LNCAP (cell line): ENCODE measurements around the gene TMEM120B.

Source experiments
- TF ChIP-seq, protein P1 (sequence below): fragments of 450-650 bp; IDR thresholded peaks from 2 replicates; pipeline ENCODE4 v1.5.1; 2017; ENCODE audit warnings: mild to moderate bottlenecking

Gene TMEM120B

DNA sequence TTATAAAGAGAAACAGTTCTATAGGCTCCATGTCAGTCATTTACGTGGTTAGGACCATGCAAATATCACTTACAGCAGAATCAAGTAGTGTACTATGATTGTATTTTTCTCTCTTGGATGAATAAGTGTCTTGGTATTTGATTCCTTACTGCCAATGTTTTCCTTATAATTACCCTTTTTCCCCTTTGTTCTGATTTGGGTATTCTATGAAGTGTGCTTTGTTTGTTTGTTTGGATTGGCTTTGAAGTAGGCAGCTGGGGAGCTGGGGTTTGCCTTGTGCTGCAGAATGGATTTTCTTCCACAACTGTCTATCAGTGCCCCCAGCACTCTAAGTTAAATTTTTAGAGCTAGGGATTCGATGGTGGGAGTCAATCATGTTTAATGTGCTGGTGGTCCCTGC, 12.4 kb downstream of the TMEM120B start:
- TF ChIP-seq, protein P1, sequence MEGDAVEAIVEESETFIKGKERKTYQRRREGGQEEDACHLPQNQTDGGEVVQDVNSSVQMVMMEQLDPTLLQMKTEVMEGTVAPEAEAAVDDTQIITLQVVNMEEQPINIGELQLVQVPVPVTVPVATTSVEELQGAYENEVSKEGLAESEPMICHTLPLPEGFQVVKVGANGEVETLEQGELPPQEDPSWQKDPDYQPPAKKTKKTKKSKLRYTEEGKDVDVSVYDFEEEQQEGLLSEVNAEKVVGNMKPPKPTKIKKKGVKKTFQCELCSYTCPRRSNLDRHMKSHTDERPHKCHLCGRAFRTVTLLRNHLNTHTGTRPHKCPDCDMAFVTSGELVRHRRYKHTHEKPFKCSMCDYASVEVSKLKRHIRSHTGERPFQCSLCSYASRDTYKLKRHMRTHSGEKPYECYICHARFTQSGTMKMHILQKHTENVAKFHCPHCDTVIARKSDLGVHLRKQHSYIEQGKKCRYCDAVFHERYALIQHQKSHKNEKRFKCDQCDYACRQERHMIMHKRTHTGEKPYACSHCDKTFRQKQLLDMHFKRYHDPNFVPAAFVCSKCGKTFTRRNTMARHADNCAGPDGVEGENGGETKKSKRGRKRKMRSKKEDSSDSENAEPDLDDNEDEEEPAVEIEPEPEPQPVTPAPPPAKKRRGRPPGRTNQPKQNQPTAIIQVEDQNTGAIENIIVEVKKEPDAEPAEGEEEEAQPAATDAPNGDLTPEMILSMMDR, result no peak

DNA sequence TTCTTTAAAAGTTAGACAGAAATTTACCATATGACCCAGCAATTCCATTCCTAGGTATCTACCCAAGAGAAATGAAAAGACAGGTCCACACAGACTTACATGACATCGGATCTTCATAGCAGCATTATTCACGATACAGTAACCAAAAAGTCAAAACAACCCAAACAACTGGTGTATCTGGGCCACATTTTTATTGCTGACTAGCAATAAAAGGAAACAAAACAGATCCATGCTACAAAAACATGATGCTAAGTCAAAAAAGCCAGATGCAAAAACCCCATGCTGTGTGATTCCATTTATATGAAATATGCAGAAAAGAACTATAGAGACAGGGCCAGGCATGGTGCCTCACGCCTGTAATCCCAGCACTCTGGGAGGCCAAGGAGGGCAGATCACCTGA, 12.9 kb downstream of the TMEM120B start:
- TF ChIP-seq, protein P1, result no peak

DNA sequence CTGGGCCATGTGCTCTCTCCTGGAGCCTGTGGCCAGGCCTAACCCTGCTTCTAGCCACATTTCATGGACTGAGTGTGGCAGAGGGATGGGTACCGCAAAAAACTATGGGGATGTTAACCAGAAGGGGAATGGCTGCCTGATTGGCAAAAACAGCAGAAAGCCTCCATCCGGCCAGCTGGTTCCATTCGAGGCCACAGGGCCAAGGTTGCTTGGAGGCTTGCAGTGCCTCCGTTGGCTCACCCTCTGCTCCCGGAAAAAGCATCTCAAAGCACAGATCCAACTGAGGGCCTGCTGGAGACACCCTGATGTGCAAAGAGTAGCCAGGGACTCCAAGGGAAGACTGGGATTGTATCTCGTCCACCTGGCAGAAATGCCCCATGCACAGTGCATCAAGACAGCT, 16.5 kb downstream of the TMEM120B start:
- TF ChIP-seq, protein P1, result no peak

DNA sequence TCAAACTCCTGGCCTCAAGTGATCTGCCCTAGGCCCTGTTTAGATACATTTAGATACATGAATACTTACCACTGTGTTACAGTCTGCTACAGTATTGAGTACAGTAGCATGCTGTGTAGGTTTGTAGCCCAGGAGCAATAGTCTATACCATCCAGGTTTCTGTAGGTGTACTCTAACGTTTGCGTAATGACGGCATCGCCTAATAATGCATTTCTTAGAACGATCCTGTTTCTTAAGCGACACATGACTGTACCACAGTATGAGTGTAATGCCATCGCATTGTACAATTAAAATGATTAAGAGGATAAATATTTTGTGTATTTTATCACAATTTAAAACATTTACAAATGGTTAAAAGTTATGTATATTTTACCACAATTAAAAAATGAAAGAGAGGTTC, 18.9 kb downstream of the TMEM120B start:
- TF ChIP-seq, protein P1, result no peak

DNA sequence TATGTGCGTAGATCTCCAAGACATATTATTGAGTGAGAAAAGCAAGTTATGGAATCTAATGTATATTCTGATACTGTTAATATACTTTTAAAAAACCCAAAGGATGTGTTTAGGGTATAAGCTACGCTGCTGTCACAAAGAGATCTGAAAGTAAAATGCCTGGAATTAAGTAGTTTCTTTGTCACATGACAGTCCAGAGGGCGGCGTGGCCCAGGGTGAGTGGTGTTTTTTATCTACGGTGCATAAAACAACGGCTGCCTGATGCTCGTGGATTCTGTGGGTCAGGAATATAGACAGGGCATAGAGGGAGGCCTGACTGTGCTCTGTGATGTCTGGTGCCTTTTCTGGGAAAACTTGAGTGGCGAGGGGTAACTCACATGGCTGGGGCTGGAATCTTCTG, 21.3 kb downstream of the TMEM120B start:
- TF ChIP-seq, protein P1, result no peak

DNA sequence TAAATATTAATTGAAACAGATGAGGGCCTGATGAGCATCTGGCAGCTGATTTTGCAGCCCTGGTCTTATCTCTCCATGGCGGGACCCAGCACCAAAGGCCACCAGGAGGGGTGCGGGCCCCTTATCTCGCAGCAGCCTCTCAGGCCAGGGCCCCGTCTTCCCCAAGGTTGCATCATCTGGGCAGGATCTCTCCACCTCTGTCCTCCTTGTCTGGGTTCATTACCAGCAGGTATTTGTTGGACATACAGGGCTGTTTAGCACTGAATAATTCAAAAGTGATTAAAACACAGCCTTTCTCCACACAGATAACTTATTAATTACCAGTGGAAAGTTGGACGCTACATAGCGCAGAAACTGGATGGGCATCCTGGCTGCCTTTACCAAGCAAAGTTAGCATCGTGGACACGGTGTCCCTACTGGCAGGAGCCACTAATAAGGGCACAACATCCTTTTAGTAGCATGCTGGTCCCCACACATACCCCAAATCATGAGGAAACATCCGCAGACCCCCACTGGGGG, 25.8 kb downstream of the TMEM120B start:
- TF ChIP-seq, protein P1, result no peak

DNA sequence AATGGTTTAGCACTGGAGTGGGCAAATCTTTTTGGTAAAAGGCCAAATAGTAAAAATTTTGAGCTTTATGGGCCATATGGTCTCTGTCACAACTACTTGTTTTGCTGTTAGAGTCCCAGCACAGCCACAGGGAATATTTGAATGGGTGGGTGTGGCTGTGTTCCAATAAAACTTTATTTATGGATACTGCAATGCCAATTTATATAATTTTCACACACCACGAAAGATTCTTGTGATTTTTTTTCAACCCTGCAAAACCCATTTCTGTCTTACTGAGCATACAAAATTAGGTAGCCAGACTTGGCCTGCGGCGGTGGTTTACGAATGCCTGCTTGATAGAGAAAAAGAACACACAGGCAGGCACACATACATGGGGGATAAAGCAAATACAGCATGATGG, 28.3 kb downstream of the TMEM120B start:
- TF ChIP-seq, protein P1, result no peak

DNA sequence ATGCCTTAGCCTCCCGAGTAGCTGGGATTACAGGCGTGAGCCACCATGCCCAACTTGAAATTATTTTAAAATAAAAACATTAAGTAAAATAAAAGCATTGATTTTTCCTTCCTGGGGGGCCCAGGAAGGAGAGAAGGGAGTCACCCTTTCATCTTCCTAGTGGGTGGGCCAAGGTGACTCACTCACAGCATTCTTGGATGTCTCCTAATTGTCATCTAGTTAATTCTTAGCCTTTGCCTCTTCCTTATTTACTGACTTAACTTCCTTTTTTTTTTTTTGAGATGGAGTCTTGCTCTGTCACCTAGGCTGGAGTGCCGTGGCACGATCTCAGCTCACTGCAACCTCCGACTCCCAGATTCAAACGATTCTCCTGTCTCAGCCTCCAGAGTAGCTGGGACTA, 29.2 kb downstream of the TMEM120B start:
- TF ChIP-seq, protein P1, result no peak
